ENCODE data around the gene MADD.

Gene MADD

GRCh38 chr11:47302853-47303252 is 32.9 kb downstream of the MADD start:
- Histone ChIP-seq H3K4me3 (ENCODE audit: low read depth in 1 of 2, low read length in 2 of 2) (no peak overlapping the region), H3K79me2 (ENCODE audit: insufficient read depth, low read length) (no peaks in the 10 kb centered on the region), H3K9ac (ENCODE audit: low read depth, low read length) (no peak overlapping the region), H3K36me3 (ENCODE audit: insufficient read depth, low read length) (peaks cover 87% of the 10 kb centered on the region), H3K4me2 (ENCODE audit: insufficient read depth, low read length) (no peak overlapping the region), H4K20me1 (ENCODE audit: insufficient read depth, low read length) (no peaks in the 10 kb centered on the region), H3K27me3 (ENCODE audit: insufficient read depth, low read length, poor library complexity) (no peaks in the 10 kb centered on the region), H3K9me3 (ENCODE audit: insufficient read depth, low read length, severe bottlenecking) (peaks cover 7% of the 10 kb centered on the region), H3K27ac (ENCODE audit: low read length) (no peak overlapping the region), H3K4me1 (ENCODE audit: insufficient read depth, low read length) (no peaks in the 10 kb centered on the region), H2AFZ (ENCODE audit: low read depth, low read length) (no peak overlapping the region)
- no peak for ATAC-seq (ENCODE audit: insufficient read depth, low read depth)
- no peak for DNase-seq
- TF ChIP-seq CTCF (IDR thresholded peaks at IDR 0.05; ENCODE audit: borderline replicate concordance, extremely low read depth, low read length, poor library complexity, severe bottlenecking): no peak
- no peak for TF ChIP-seq EZH2 (IDR thresholded peaks at IDR 0.05; ENCODE audit: borderline replicate concordance, low read depth, low read length, severe bottlenecking)

- Histone ChIP-seq H3K27me3 (ENCODE audit: insufficient read depth, low read length, poor library complexity) (no peaks in the 10 kb centered on the region), H4K20me1 (ENCODE audit: insufficient read depth, low read length) (no peaks in the 10 kb centered on the region), H3K9ac (ENCODE audit: low read depth, low read length) (no peak overlapping the region), H3K4me2 (ENCODE audit: insufficient read depth, low read length) (no peak overlapping the region), H2AFZ (ENCODE audit: low read depth, low read length) (no peak overlapping the region), H3K36me3 (ENCODE audit: insufficient read depth, low read length) (peaks cover 86% of the 10 kb centered on the region), H3K79me2 (ENCODE audit: insufficient read depth, low read length) (no peaks in the 10 kb centered on the region), H3K4me1 (ENCODE audit: insufficient read depth, low read length) (no peaks in the 10 kb centered on the region), H3K4me3 (ENCODE audit: low read depth in 1 of 2, low read length in 2 of 2) (no peak overlapping the region), H3K27ac (ENCODE audit: low read length) (no peak overlapping the region), H3K9me3 (ENCODE audit: insufficient read depth, low read length, severe bottlenecking) (peaks cover 4% of the 10 kb centered on the region)
- DNase-seq: no peak
- ATAC-seq (ENCODE audit: insufficient read depth, low read depth): no peak
- TF ChIP-seq CTCF (IDR thresholded peaks at IDR 0.05; ENCODE audit: borderline replicate concordance, extremely low read depth, low read length, poor library complexity, severe bottlenecking) (no peak), EZH2 (IDR thresholded peaks at IDR 0.05; ENCODE audit: borderline replicate concordance, low read depth, low read length, severe bottlenecking) (no peak)
Measured at GRCh38 chr11:47305734-47306483, 36.0 kb downstream of the MADD start.

- no peaks in the 10 kb centered on the region for H3K27me3 ChIP-seq (ENCODE audit: insufficient read depth, low read length, poor library complexity)
- ATAC-seq (ENCODE audit: insufficient read depth, low read depth) (no peak), DNase-seq (no peak)
- peaks cover 4% of the 10 kb centered on the region for H3K9me3 ChIP-seq (ENCODE audit: insufficient read depth, low read length, severe bottlenecking)
- no peak overlapping the region for H3K4me2 ChIP-seq (ENCODE audit: insufficient read depth, low read length)
- no peak overlapping the region for H3K9ac ChIP-seq (ENCODE audit: low read depth, low read length)
- no peaks in the 10 kb centered on the region for H3K4me1 ChIP-seq (ENCODE audit: insufficient read depth, low read length)
- H4K20me1 ChIP-seq (ENCODE audit: insufficient read depth, low read length): no peaks in the 10 kb centered on the region
- no peak overlapping the region for H2AFZ ChIP-seq (ENCODE audit: low read depth, low read length)
- no peak overlapping the region for H3K4me3 ChIP-seq (ENCODE audit: low read depth in 1 of 2, low read length in 2 of 2)
- TF ChIP-seq CTCF (IDR thresholded peaks at IDR 0.05; ENCODE audit: borderline replicate concordance, extremely low read depth, low read length, poor library complexity, severe bottlenecking) (no peak), EZH2 (IDR thresholded peaks at IDR 0.05; ENCODE audit: borderline replicate concordance, low read depth, low read length, severe bottlenecking) (no peak)
- H3K79me2 ChIP-seq (ENCODE audit: insufficient read depth, low read length): no peaks in the 10 kb centered on the region
- H3K36me3 ChIP-seq (ENCODE audit: insufficient read depth, low read length): peaks cover 87% of the 10 kb centered on the region
- no peak overlapping the region for H3K27ac ChIP-seq (ENCODE audit: low read length)
Measured at GRCh38 chr11:47306484-47306844, 36.5 kb downstream of the MADD start.

Data from DND-41 (cell line).